Dendritic cell treated with granulocyte-macrophage colony-stimulating factor and Interleukin-4, amounts not matched to agents 40 ng/mL and 50 ng/mL, for 4 days (primary cell): ENCODE results near the gene JMJD6.
"Not testable (repeated sequence)": the region's sequence is repeated elsewhere in the genome, so short reads cannot be mapped to it uniquely, and the experiment has no call there.

Experiments used
- H3K27ac Mint-ChIP-seq: one replicate; pipeline ENCODE4 v1.8.0; 2022; ENCODE audit warnings: mild to moderate bottlenecking, mixed read lengths
- H3K27me3 Mint-ChIP-seq: one replicate; pipeline ENCODE4 v1.8.0; 2022; ENCODE audit warnings: mild to moderate bottlenecking, mixed read lengths
- H3K36me3 Mint-ChIP-seq: one replicate; pipeline ENCODE4 v1.8.0; 2022; ENCODE audit warnings: low read depth, mixed read lengths
- H3K4me1 Mint-ChIP-seq: one replicate; pipeline ENCODE4 v1.8.0; 2022; ENCODE audit warnings: low read depth, mixed read lengths
- H3K4me3 Mint-ChIP-seq: one replicate; pipeline ENCODE4 v1.8.0; 2022; ENCODE audit warnings: mild to moderate bottlenecking, moderate library complexity, mixed read lengths
- H3K9me3 Mint-ChIP-seq: one replicate; pipeline ENCODE4 v1.8.0; 2022; ENCODE audit warnings: mixed read lengths
- intact Hi-C: fragments of 100-400 bp; cut with micrococcal nuclease; formaldehyde crosslinking; loops from one replicate; pipeline ENCODE4 v1.15.0; 2022

Gene JMJD6

GRCh38 chr17:76716839-76717215 is 9.6 kb downstream of the JMJD6 start:
- Mint-ChIP-seq H3K4me3 (no peak overlapping the region), H3K9me3 (no peaks in the 10 kb centered on the region), H3K36me3 (peaks cover 95% of the 10 kb centered on the region), H3K27ac (peak overlapping the region; percentile 76), H3K27me3 (peaks cover 2% of the 10 kb centered on the region), H3K4me1 (peaks cover 60% of the 10 kb centered on the region)
- intact Hi-C loops = loop anchor here (10.0 kb wide), 1 partner anchor 192 kb away; no protein-coding TSS in a partner anchor

- intact Hi-C loops = loop anchor here (10.0 kb wide), 1 partner anchor 191 kb away; no protein-coding TSS in a partner anchor
- no peak overlapping the region for H3K4me3 Mint-ChIP-seq
These were observed 10.1 kb downstream of the JMJD6 start for GRCh38 chr17:76716146-76716838.

GRCh38 chr17:76715496-76715830 is 10.9 kb downstream of the JMJD6 start:
- Mint-ChIP-seq H3K27ac (peak overlapping the region; percentile 76), H3K27me3 (peaks cover 2% of the 10 kb centered on the region), H3K36me3 (peaks cover 81% of the 10 kb centered on the region), H3K9me3 (no peaks in the 10 kb centered on the region), H3K4me3 (no peak overlapping the region), H3K4me1 (peaks cover 53% of the 10 kb centered on the region)
- intact Hi-C loops = loop anchor here (10.0 kb wide), 1 partner anchor 191 kb away; no protein-coding TSS in a partner anchor

More at GRCh38 chr17:76716146-76716838, 10.1 kb downstream of the JMJD6 start:
- peak overlapping the region; percentile 76 for H3K27ac Mint-ChIP-seq
- no peaks in the 10 kb centered on the region for H3K9me3 Mint-ChIP-seq
- peaks cover 2% of the 10 kb centered on the region for H3K27me3 Mint-ChIP-seq
- H3K36me3 Mint-ChIP-seq = peaks cover 90% of the 10 kb centered on the region
- peaks cover 58% of the 10 kb centered on the region for H3K4me1 Mint-ChIP-seq

- no peaks in the 10 kb centered on the region for H3K9me3 Mint-ChIP-seq
- peaks cover 5% of the 10 kb centered on the region for H3K27me3 Mint-ChIP-seq
- intact Hi-C loops = loop anchor here (10.0 kb wide), 1 partner anchor 190 kb away; no protein-coding TSS in a partner anchor
- peak overlapping the region; percentile 34 for H3K4me3 Mint-ChIP-seq
- peaks cover 76% of the 10 kb centered on the region for H3K36me3 Mint-ChIP-seq
- peak overlapping the region; percentile 76 for H3K27ac Mint-ChIP-seq
- peaks cover 52% of the 10 kb centered on the region for H3K4me1 Mint-ChIP-seq
These were observed 11.4 kb downstream of the JMJD6 start for GRCh38 chr17:76714822-76715495.

GRCh38 chr17:76714336-76714735 is 12.1 kb downstream of the JMJD6 start:
- Mint-ChIP-seq H3K9me3 (no peaks in the 10 kb centered on the region), H3K36me3 (peaks cover 70% of the 10 kb centered on the region), H3K4me1 (peaks cover 59% of the 10 kb centered on the region), H3K27me3 (peaks cover 11% of the 10 kb centered on the region), H3K4me3 (no peak overlapping the region), H3K27ac (no peak overlapping the region)
- intact Hi-C loops = loop anchor here (10.0 kb wide), 1 partner anchor 190 kb away; no protein-coding TSS in a partner anchor

GRCh38 chr17:76713765-76714164 is 12.6 kb downstream of the JMJD6 start:
- peaks cover 17% of the 10 kb centered on the region for H3K27me3 Mint-ChIP-seq
- peaks cover 64% of the 10 kb centered on the region for H3K36me3 Mint-ChIP-seq
- H3K4me1 Mint-ChIP-seq = peaks cover 64% of the 10 kb centered on the region
- no peak overlapping the region for H3K4me3 Mint-ChIP-seq
- no peak overlapping the region for H3K27ac Mint-ChIP-seq
- H3K9me3 Mint-ChIP-seq = no peaks in the 10 kb centered on the region
- intact Hi-C loops = loop anchor here (10.0 kb wide), 1 partner anchor 189 kb away; no protein-coding TSS in a partner anchor

GRCh38 chr17:76712321-76712720 is 14.1 kb downstream of the JMJD6 start:
- intact Hi-C loops = loop anchor here (10.0 kb wide), 1 partner anchor 188 kb away; no protein-coding TSS in a partner anchor
- not testable (repeated sequence) for H3K27ac Mint-ChIP-seq, H3K4me3 Mint-ChIP-seq, H3K9me3 Mint-ChIP-seq
- Mint-ChIP-seq H3K4me1 (peaks cover 59% of the 10 kb centered on the region), H3K27me3 (peaks cover 23% of the 10 kb centered on the region), H3K36me3 (peaks cover 50% of the 10 kb centered on the region)

GRCh38 chr17:76710863-76711611 is 15.4 kb downstream of the JMJD6 start, which contains the start of gene MXRA7:
TSS of gene MXRA7 (minus strand) at chr17:76710965. CDS start at chr17:76710946, 19 bp downstream.
- Mint-ChIP-seq H3K36me3 (peaks cover 37% of the 10 kb centered on the region), H3K4me1 (peaks cover 48% of the 10 kb centered on the region), H3K9me3 (no peaks in the 10 kb centered on the region), H3K27ac (no peak within 1 kb of the TSS), H3K4me3 (peak within 1 kb of the TSS; percentile 61), H3K27me3 (peaks cover 23% of the 10 kb centered on the region)
- intact Hi-C loops = loop anchor here (10.0 kb wide), 1 partner anchor 186 kb away; no protein-coding TSS in a partner anchor

- intact Hi-C loops = loop anchor here (10.0 kb wide), 1 partner anchor 185 kb away; no protein-coding TSS in a partner anchor
- H3K9me3 Mint-ChIP-seq, H3K27ac Mint-ChIP-seq: not testable (repeated sequence)
- peak overlapping the region; percentile 61 for H3K4me3 Mint-ChIP-seq
- H3K4me1 Mint-ChIP-seq = peaks cover 40% of the 10 kb centered on the region
- peaks cover 23% of the 10 kb centered on the region for H3K27me3 Mint-ChIP-seq
- peaks cover 29% of the 10 kb centered on the region for H3K36me3 Mint-ChIP-seq
These were observed 16.2 kb downstream of the JMJD6 start for GRCh38 chr17:76709951-76710862.

GRCh38 chr17:76709077-76709950 is 17.1 kb downstream of the JMJD6 start:
- Mint-ChIP-seq H3K9me3 (no peaks in the 10 kb centered on the region), H3K27me3 (peaks cover 23% of the 10 kb centered on the region), H3K4me1 (peaks cover 33% of the 10 kb centered on the region), H3K4me3 (peak overlapping the region; percentile 61), H3K36me3 (peaks cover 20% of the 10 kb centered on the region), H3K27ac (no peak overlapping the region)
- intact Hi-C loops = no loop called here

GRCh38 chr17:76707985-76708807 is 18.2 kb downstream of the JMJD6 start:
- H3K4me3 Mint-ChIP-seq = no peak overlapping the region
- no peak overlapping the region for H3K27ac Mint-ChIP-seq
- H3K36me3 Mint-ChIP-seq = peaks cover 9% of the 10 kb centered on the region
- H3K4me1 Mint-ChIP-seq = peaks cover 28% of the 10 kb centered on the region
- H3K27me3 Mint-ChIP-seq = peaks cover 23% of the 10 kb centered on the region
- intact Hi-C loops = no loop called here
- no peaks in the 10 kb centered on the region for H3K9me3 Mint-ChIP-seq
